DMS114 treated with DMSO at 0.1 percent for 48 hours (cell line): ENCODE measurements around the gene IL12B.
"Not testable (repeated sequence)": the region's sequence is repeated elsewhere in the genome, so short reads cannot be mapped to it uniquely, and the experiment has no call there.

ENCODE experiments used
- DNase-seq: peaks from one replicate; lab custom pipeline; 2025; ENCODE audit not compliant: unreplicated experiment; lab: John Stamatoyannopoulos, UW

Gene IL12B

DNA sequence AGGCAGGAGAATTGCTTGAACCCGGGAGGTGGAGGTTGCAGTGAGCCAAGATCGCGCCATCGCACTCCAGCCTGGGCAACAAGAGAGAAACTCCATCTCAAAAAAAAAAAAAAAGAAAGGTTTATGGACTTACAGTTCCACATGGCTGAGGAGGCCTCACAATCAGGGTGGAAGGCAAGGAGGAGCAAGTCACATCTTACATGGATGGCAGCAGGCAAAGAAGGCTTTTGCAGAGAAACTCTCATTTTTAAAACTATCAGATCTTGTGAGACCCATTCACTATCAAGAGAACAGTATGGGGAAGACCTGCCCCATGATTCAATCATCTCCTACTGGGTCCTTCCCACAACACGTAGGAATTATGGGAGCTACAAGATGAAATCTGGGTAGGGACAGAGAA, 33.0 kb downstream of the IL12B start:
- DNase-seq, result not testable (repeated sequence)

DNA sequence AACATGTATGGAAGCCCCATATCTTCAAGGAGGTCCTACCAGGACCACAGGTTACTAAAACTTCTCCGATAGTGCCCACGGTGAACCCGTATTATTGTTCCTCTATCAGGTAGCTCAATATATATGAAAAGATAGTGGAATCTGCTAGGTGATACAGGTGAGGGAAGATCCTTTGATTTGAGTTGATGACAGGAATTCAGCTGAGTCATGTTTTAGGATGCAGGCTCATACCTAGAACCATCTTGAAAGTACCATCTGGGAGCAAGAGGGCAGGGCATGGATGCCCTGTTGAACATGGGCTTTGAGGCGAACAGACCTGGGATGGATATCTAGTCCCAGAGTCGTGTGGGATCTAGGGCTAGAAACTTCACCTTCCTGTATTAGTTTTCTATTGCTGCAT, 35.4 kb downstream of the IL12B start:
- no peak for DNase-seq

- DNase-seq, result no peak
Observed at GRCh38 chr5:159290741-159291140, 39.5 kb downstream of the IL12B start.

GRCh38 chr5:159286420-159287035, 43.8 kb downstream of the IL12B start:
- DNase-seq, result peak; percentile 39

DNA sequence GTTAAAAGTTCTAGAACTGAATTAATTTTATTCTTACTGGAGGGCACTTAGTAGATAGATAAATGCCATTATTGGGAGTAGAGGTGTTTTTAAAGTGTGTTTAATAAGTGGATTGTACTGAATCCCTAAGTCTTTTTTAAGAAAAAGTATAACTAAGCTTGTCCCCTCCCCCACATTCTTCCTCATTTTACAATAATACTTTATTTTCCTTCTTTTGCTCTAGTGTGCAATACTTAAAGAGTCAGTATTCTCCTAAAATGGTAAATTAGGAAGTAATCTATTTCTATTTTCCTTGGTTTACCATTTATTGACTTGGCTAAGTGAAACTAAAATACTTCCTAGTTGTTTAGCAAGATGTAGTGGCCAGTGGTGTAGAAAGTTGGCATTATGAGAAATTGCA, 55.6 kb downstream of the IL12B start:
- no peak for DNase-seq

DNA sequence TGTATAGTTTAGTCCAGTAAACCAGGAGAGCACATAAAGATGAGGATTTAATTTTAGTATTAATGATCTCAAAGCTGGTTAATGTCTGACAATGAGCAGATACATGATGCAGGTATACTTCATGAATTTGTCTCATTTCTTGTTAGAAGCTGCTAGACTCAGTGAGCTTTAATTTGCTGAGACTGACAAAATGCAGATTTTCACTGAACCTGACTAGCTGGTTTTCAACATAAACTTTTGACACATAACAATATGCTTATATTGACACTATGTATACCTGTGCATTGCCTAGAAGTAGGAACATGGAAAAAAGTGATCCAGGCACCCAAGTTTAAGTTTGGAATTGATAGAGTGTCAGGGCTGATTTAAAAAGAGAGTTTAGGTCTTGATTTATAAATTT, 56.4 kb downstream of the IL12B start:
- DNase-seq, result no peak

DNA sequence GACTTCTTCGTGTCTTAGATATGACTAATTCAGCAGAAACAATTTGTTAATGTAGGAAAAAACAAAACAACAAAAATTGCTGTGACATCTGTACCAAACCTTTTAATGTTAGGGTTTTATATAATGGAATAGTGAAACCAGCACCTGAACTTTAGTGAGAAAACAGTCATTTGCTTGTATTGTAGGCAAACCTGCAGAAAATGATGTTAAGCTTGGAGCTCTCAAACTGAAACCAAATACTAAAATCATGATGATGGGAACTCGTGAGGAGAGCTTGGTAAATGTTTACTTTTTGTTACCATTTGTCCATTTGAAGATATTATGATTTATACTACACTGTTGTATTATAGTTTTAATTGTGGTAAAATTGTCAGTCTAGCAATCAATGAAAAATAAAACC, 60.6 kb downstream of the IL12B start:
- no peak for DNase-seq

DNA sequence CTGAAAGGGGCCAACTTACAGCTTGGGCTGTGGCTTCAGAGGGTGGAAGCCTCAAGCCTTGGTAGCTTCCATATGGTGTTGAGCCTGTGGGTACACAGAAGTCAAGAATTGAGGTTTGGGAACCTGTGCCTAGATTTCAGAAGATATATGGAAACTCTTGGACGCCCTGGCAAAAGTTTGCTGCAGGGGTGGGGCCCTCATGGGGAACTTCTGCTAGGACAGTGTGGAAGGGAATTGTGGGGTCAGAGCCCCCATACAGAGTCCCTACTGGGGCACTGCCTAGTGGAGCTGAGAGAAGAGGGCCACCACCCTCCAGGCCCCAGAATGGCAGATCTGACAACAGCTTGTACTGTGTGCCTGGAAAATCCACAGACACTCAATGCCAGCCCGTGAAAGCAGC, 63.5 kb downstream of the IL12B start:
- DNase-seq, result not testable (repeated sequence)
